Measurements from ENCODE around the gene CCDC93.

CCDC93 gene

GRCh38 chr2:118056801-118057200 lies 42.9 kb upstream of the CCDC93 start:
- no peak overlapping the region for H3K27ac ChIP-seq
- TF ChIP-seq, protein P1, sequence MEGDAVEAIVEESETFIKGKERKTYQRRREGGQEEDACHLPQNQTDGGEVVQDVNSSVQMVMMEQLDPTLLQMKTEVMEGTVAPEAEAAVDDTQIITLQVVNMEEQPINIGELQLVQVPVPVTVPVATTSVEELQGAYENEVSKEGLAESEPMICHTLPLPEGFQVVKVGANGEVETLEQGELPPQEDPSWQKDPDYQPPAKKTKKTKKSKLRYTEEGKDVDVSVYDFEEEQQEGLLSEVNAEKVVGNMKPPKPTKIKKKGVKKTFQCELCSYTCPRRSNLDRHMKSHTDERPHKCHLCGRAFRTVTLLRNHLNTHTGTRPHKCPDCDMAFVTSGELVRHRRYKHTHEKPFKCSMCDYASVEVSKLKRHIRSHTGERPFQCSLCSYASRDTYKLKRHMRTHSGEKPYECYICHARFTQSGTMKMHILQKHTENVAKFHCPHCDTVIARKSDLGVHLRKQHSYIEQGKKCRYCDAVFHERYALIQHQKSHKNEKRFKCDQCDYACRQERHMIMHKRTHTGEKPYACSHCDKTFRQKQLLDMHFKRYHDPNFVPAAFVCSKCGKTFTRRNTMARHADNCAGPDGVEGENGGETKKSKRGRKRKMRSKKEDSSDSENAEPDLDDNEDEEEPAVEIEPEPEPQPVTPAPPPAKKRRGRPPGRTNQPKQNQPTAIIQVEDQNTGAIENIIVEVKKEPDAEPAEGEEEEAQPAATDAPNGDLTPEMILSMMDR (conservative IDR thresholded peaks at IDR 0.05), result no peak

DNA sequence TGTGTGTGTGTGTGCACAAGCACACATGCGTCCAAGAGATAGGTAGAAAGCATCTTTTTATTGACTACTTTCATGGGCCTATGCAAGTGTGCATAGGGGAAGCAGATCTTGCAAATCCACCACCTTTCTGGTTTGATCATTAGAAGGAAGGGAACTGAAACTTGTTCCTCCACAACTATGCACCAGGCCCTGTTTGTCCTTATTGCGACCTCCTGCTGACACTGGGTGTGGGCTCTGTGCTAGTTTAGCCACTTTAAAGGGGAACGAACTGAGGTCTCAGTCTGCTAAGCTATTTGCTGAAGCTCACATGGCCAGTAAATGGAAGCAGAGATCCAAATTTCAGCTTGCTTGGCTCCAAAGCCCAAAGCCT lies 42.3 kb upstream of the CCDC93 start:
- no peak overlapping the region for H3K27ac ChIP-seq
- TF ChIP-seq, protein P1 (conservative IDR thresholded peaks at IDR 0.05), result no peak

- H3K27ac ChIP-seq, result no peak overlapping the region
- TF ChIP-seq, protein P1 (conservative IDR thresholded peaks at IDR 0.05), result no peak
These were observed 41.8 kb upstream of the CCDC93 start for GRCh38 chr2:118055512-118056164.

DNA sequence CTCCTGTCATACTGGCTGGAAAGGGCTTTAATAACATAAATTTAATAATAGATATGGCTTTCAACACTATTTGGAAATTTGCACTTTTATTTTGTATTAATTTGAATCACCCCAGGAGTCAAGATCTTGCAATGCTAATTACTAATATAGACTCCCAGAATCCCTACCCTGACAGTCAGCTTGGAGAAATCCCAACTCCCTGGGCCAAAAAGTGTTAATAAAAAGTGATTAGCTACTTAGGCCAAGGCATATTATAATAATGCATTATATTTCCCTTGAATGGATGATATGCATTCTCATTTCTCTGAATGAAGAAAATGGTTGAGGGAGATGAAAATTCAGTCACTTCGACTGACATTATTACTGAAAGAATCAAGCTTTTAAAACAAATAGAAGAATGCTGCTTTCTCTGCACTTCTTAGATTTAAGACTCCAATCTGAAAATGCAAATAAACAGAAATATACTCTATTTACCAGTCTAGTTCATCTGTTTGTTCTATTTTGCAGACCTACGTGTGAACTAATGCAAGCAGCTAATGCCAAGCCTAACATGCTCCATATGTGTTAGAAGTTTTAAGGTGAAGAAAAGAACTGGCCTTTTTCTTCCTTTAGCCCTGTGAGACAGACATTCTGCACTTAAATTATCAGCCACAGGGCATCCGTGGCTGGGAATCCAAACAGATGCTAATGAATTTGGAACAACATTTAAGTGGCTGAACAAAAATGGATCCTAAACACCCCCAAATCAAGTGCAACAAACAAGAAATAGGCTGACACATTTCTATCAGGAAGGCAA lies 40.5 kb upstream of the CCDC93 start:
- H3K27ac ChIP-seq, result no peak overlapping the region
- TF ChIP-seq, protein P1 (conservative IDR thresholded peaks at IDR 0.05), result no peak

- TF ChIP-seq, protein P1 (conservative IDR thresholded peaks at IDR 0.05), result no peak
- H3K27ac ChIP-seq, result no peak overlapping the region
These were observed 39.8 kb upstream of the CCDC93 start for GRCh38 chr2:118053681-118054080.

DNA sequence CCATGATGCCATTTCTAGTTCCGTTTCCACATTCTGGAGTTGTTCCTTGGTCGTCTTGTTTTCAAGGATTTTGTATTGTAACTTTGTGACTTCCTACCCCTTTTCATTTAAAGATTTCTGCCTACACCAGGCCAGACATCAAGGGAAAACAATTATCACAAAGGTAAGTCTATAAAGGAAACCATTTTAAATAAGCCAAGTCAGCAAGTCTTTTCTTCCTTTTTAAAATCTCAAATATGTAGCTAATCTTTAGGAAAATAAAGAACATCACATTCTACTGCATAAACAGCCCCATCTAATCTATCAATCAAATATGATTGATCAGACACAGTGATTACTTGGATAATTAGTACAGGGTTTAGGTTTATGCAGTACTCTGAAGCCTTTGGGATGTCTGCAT lies 38.6 kb upstream of the CCDC93 start:
- TF ChIP-seq, protein P1 (conservative IDR thresholded peaks at IDR 0.05), result no peak
- peak overlapping the region; percentile 83; the same call in 1 of the 2 replicates for H3K27ac ChIP-seq

DNA sequence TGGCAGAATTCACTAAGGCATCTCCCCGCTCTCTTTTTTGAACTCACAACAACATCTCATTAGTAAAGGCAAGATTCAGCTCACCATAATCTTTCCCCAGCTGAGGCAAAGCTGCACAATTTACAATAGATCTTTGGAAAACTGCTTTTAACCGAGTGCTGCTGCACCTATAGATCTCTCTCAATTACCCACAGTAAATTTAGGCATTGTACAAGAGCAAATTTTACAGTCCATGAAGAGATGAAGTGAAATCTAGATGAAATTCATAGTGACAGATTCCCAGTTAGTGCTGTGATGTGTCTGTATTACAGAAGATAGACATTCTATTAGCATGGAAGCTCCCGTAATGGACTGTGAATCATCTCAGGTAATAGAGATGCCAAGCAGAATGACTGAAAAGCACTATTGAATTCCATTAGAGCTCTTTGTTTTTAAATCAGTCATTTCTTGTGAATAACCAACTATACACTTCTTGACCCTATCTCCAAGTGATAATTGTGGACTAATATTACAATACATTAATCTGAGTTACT lies 38.0 kb upstream of the CCDC93 start:
- TF ChIP-seq, protein P1 (conservative IDR thresholded peaks at IDR 0.05), result no peak

More for the DNA sequence above, 38.0 kb upstream of the CCDC93 start:
- peak overlapping the region; percentile 83 for H3K27ac ChIP-seq

All from VCaP (cell line).